Stomach (tissue), 4 donors: ENCODE results near the gene WWP2.

Experiments used
- EP300 ChIP-seq: sonication (generic); formaldehyde crosslinking; IDR thresholded peaks from one replicate; pipeline ENCODE4 v1.6.1; 2017; ENCODE audit warnings: antibody characterized with exemption
- POLR2A ChIP-seq, 4 donors: fragments of 450-650 bp; IDR thresholded peaks; one replicate each; pipeline ENCODE4 v1.6.1; 2016; ENCODE audit warnings: antibody characterized with exemption in 4 of 4, control low read depth in 2 of 4, mild to moderate bottlenecking in 1 of 4, moderate library complexity in 1 of 4
- POLR2AphosphoS5 ChIP-seq, 3 donors: sonication (generic); formaldehyde crosslinking; IDR thresholded peaks; one replicate each; pipeline ENCODE4 v1.6.1; 2016; ENCODE audit warnings: antibody characterized with exemption in 3 of 3
- TF ChIP-seq, protein P1 (sequence below), 7 experiments: fragments of 450-650 bp in 4 of 7; fragments of 200-600 bp in 3 of 7; sonication (generic) in 3 of 7; IDR thresholded peaks; one replicate each; pipeline ENCODE4 v1.5.1; 2016 to 2019; ENCODE audit warnings: antibody characterized with exemption in 7 of 7, control low read depth in 2 of 7, mild to moderate bottlenecking in 1 of 7

DNA sequence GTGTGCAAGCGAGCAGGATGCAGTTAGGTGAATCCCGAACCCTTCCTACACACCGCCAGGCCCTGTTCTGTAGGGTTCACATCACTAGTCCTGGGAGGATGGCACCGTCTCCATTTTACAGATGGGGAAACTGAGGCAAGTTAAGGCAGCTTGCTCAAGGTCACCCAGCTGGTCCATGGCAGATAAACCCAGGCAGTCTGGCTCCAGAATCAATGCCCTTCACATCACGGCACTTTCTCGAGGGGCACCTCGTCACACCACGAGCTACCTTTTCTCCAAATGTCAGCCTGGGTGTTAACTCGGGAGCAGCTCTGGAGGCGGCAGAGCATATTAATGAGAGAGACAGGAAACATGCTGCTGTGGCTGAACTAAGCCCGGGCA lies 16.9 kb upstream of the WWP2 start:
- TF ChIP-seq, protein P1, sequence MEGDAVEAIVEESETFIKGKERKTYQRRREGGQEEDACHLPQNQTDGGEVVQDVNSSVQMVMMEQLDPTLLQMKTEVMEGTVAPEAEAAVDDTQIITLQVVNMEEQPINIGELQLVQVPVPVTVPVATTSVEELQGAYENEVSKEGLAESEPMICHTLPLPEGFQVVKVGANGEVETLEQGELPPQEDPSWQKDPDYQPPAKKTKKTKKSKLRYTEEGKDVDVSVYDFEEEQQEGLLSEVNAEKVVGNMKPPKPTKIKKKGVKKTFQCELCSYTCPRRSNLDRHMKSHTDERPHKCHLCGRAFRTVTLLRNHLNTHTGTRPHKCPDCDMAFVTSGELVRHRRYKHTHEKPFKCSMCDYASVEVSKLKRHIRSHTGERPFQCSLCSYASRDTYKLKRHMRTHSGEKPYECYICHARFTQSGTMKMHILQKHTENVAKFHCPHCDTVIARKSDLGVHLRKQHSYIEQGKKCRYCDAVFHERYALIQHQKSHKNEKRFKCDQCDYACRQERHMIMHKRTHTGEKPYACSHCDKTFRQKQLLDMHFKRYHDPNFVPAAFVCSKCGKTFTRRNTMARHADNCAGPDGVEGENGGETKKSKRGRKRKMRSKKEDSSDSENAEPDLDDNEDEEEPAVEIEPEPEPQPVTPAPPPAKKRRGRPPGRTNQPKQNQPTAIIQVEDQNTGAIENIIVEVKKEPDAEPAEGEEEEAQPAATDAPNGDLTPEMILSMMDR (IDR thresholded peaks at IDR 0.05) = no peak
- TF ChIP-seq POLR2A (IDR thresholded peaks at IDR 0.05) (no peak), POLR2AphosphoS5 (IDR thresholded peaks at IDR 0.05) (no peak), EP300 (no peak)
